ENCODE data around the gene WNT9B. TPM values are rescaled to one million over a fixed set of nuclear protein-coding genes. Genes with fewer than 3 reads are reported as not detected.

WNT9B gene
- total RNA-seq, 2 experiments from 2014 or later, result not detected

GRCh38 chr17:46817901-46818209 is 33.5 kb upstream of the WNT9B start:
- ATAC-seq (ENCODE audit: poor library complexity), result no peak

GRCh38 chr17:46818316-46818928 is 33.0 kb upstream of the WNT9B start, which contains the start of gene WNT3:
Gene WNT3, minus strand, starts transcription at chr17:46818692. Its CDS starts 95 bp downstream, at chr17:46818597.
- TF ChIP-seq CTCF (IDR thresholded peaks at IDR 0.05), result no peak
- H3K4me1 ChIP-seq (ENCODE audit: insufficient read depth, low read length), result peaks cover 39% of the 10 kb centered on the region
- ATAC-seq (ENCODE audit: poor library complexity) (peak; percentile 62), DNase-seq (peak in 13 of 14 experiments; percentile 16 to 72 (median 44))
- H3K27me3 Mint-ChIP-seq, result peaks cover 86% of the 10 kb centered on the region
- H3K36me3 Mint-ChIP-seq (ENCODE audit: low read depth), result no peaks in the 10 kb centered on the region
- peak within 1 kb of the TSS; percentile 75 for H3K4me3 Mint-ChIP-seq
- H3K4me3 ChIP-seq (ENCODE audit: low read length), result peak within 1 kb of the TSS; percentile 55
- H3K9me3 Mint-ChIP-seq, result no peaks in the 10 kb centered on the region
- H3K27ac ChIP-seq (ENCODE audit: low read depth in 1 of 2, low read length in 2 of 2), result no peak within 1 kb of the TSS
- peaks cover 76 to 92% of the 10 kb centered on the region in 2 experiments for H3K27me3 ChIP-seq (ENCODE audit: control insufficient read depth in 1 of 2, insufficient read depth in 2 of 2, low read length in 2 of 2)
- intact Hi-C loops (cut with DNase I, micrococcal nuclease), result no loop called here
- CTCF ChIA-PET, result no interaction called here
- H3K27ac Mint-ChIP-seq, result no peak within 1 kb of the TSS
- H3K36me3 ChIP-seq (ENCODE audit: insufficient read depth, low read length), result no peaks in the 10 kb centered on the region
- peaks cover 0 to 26% of the 10 kb centered on the region in 2 experiments for H3K9me3 ChIP-seq (ENCODE audit: control insufficient read depth in 1 of 2, insufficient read depth in 1 of 2, low read length in 2 of 2)
- POLR2A ChIA-PET, result no interaction called here
- peaks cover 33% of the 10 kb centered on the region for H3K4me1 Mint-ChIP-seq (ENCODE audit: low read depth)

More at GRCh38 chr17:46817901-46818209, 33.5 kb upstream of the WNT9B start:
- ChIA-PET POLR2A (no interaction called here), CTCF (no interaction called here)
- Histone ChIP-seq H3K9me3 (ENCODE audit: control insufficient read depth in 1 of 2, insufficient read depth in 1 of 2, low read length in 2 of 2) (peaks cover 0 to 26% of the 10 kb centered on the region in 2 experiments), H3K4me3 (ENCODE audit: low read length) (no peak overlapping the region), H3K27ac (ENCODE audit: low read depth in 1 of 2, low read length in 2 of 2) (no peak overlapping the region), H3K27me3 (ENCODE audit: control insufficient read depth in 1 of 2, insufficient read depth in 2 of 2, low read length in 2 of 2) (peaks cover 81 to 97% of the 10 kb centered on the region in 2 experiments), H3K36me3 (ENCODE audit: insufficient read depth, low read length) (no peaks in the 10 kb centered on the region), H3K4me1 (ENCODE audit: insufficient read depth, low read length) (peaks cover 39% of the 10 kb centered on the region)
- peaks cover 92% of the 10 kb centered on the region for H3K27me3 Mint-ChIP-seq
- intact Hi-C loops (cut with DNase I, micrococcal nuclease), result no loop called here
- H3K9me3 Mint-ChIP-seq, result no peaks in the 10 kb centered on the region
- H3K36me3 Mint-ChIP-seq (ENCODE audit: low read depth), result no peaks in the 10 kb centered on the region
- peak overlapping the region; percentile 64 for H3K4me3 Mint-ChIP-seq
- no peak overlapping the region for H3K27ac Mint-ChIP-seq
- TF ChIP-seq CTCF (IDR thresholded peaks at IDR 0.05), result no peak
- peaks cover 33% of the 10 kb centered on the region for H3K4me1 Mint-ChIP-seq (ENCODE audit: low read depth)
- DNase-seq, result no peak

- POLR2A ChIA-PET, result no interaction called here
- peaks cover 39% of the 10 kb centered on the region for H3K4me1 ChIP-seq (ENCODE audit: insufficient read depth, low read length)
- peaks cover 0 to 26% of the 10 kb centered on the region in 2 experiments for H3K9me3 ChIP-seq (ENCODE audit: control insufficient read depth in 1 of 2, insufficient read depth in 1 of 2, low read length in 2 of 2)
- Mint-ChIP-seq H3K36me3 (ENCODE audit: low read depth) (no peaks in the 10 kb centered on the region), H3K4me1 (ENCODE audit: low read depth) (peaks cover 33% of the 10 kb centered on the region), H3K4me3 (peak overlapping the region; percentile 30), H3K27ac (no peak overlapping the region), H3K9me3 (no peaks in the 10 kb centered on the region), H3K27me3 (peaks cover 86% of the 10 kb centered on the region)
- TF ChIP-seq CTCF (IDR thresholded peaks at IDR 0.05), result no peak
- CTCF ChIA-PET, result no interaction called here
- DNase-seq, result peak in 2 of 14 experiments; percentile 12 to 30
- H3K36me3 ChIP-seq (ENCODE audit: insufficient read depth, low read length), result no peaks in the 10 kb centered on the region
- no peak overlapping the region for H3K27ac ChIP-seq (ENCODE audit: low read depth in 1 of 2, low read length in 2 of 2)
- H3K27me3 ChIP-seq (ENCODE audit: control insufficient read depth in 1 of 2, insufficient read depth in 2 of 2, low read length in 2 of 2), result peaks cover 76 to 84% of the 10 kb centered on the region in 2 experiments
- H3K4me3 ChIP-seq (ENCODE audit: low read length), result peak overlapping the region; percentile 55
- intact Hi-C loops (cut with DNase I, micrococcal nuclease), result no loop called here
- no peak for ATAC-seq (ENCODE audit: poor library complexity)
Observed at GRCh38 chr17:46818929-46819859, 32.2 kb upstream of the WNT9B start.

All from CD4-positive, alpha-beta T cell (primary cell).